Body of pancreas (tissue), 4 donors: Measurements from ENCODE around the gene CRYBA2.

ENCODE experiments used
- POLR2A ChIP-seq, 3 donors: fragments of 450-650 bp; IDR thresholded peaks; one replicate each; pipeline ENCODE4 v1.6.1; 2016; ENCODE audit warnings: antibody characterized with exemption in 3 of 3, mild to moderate bottlenecking in 2 of 3
- TF ChIP-seq, protein P1 (sequence below), 7 experiments: fragments of 450-650 bp in 4 of 7; fragments of 200-600 bp in 3 of 7; sonication (generic) in 3 of 7; IDR thresholded peaks; one replicate each; pipeline ENCODE4 v1.5.1; 2016 to 2019; ENCODE audit warnings: antibody characterized with exemption in 7 of 7

DNA sequence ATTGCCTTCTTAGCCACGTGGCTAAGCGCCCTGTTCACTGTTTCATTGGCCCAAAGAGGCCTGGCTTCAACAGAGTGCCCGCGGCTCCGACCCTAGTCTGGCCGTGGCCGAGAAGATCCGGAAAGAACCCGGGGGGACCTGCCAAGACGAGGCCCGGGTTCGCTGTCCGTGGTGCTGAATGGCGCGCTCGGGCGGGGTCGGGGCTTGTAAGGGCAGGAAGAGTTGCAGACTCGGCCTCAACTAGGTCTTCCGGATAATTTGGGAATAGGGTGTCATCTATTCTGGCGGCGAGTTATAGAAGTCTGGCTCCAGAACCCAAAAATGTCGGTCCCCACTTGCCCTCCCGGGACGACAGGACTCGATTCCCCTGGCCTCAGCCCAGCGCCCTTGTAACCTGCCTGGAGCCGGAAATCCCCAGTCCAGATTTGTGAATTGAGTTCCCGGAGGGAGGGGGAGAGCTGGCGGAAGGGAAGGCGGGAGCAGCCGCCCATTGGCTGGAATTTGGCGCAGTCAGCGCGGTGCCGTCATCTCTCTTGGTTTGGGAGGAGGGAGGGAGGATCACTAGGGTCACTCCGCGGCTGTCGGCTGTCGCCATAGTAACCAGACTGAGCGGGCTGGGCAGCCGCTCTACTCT, 30.2 kb downstream of the CRYBA2 start:
- TF ChIP-seq, protein P1, sequence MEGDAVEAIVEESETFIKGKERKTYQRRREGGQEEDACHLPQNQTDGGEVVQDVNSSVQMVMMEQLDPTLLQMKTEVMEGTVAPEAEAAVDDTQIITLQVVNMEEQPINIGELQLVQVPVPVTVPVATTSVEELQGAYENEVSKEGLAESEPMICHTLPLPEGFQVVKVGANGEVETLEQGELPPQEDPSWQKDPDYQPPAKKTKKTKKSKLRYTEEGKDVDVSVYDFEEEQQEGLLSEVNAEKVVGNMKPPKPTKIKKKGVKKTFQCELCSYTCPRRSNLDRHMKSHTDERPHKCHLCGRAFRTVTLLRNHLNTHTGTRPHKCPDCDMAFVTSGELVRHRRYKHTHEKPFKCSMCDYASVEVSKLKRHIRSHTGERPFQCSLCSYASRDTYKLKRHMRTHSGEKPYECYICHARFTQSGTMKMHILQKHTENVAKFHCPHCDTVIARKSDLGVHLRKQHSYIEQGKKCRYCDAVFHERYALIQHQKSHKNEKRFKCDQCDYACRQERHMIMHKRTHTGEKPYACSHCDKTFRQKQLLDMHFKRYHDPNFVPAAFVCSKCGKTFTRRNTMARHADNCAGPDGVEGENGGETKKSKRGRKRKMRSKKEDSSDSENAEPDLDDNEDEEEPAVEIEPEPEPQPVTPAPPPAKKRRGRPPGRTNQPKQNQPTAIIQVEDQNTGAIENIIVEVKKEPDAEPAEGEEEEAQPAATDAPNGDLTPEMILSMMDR (IDR thresholded peaks at IDR 0.05), result no peak
- TF ChIP-seq POLR2A (IDR thresholded peaks at IDR 0.05), result peak in 2 of 3 donors; percentile 15 to 39
